Heart left ventricle (tissue), 13 donors: ENCODE data around the gene PSG1.
"Not testable (repeated sequence)": the region's sequence is repeated elsewhere in the genome, so short reads cannot be mapped to it uniquely, and the experiment has no call there.

Experiments
- POLR2A ChIP-seq, 2 donors: fragments of 450-650 bp; IDR thresholded peaks; one replicate each; pipeline ENCODE4 v1.6.1; 2017; ENCODE audit warnings: antibody characterized with exemption in 2 of 2, mild to moderate bottlenecking in 2 of 2, moderate library complexity in 2 of 2
- TF ChIP-seq, protein P1 (sequence below), 12 donors: fragments of 200-600 bp; sonication (generic) in 4 of 12; IDR thresholded peaks; one replicate each; pipeline versions ENCODE4 v1.5.0 to v1.8.0; 2018 to 2022; ENCODE audit warnings: antibody characterized with exemption in 12 of 12, mild to moderate bottlenecking in 5 of 12
- donor health status: ischemic (EF 13 %, LVEDD 7.1; RV severe dilation, severe dysfunction).
- donor health status: DM: no; HTN: yes; CAD: no.
- donor health status: DM: no; HTN: no; CAD: no.
- donor health status: ischemic (EF 25% LVEDD 6.9; RV normal size, moderate dysfunction).
- donor health status: ischemic (EF 25% LVEDD 5.7; RV mildly dilated, moderate dysfunction).
- donor health status: ischemic (EF 35%, LVEDD 5.7; RV mildly dilated, moderate dysfunction).
- donor health status: nonischemic (EF 11% LVEDD 7.7; RV severe dilation, severe dysfunction).
- donor health status: DM: yes; HTN: yes; CAD: no.
- donor health status: PGD.
- donor health status: ischemic (EF 29% LVEDD 5.4; RV normal size, mild dysfunction).
- donor health status: nonischemic (EF 23%, LVEDD 6.1; RV moderate dilation, normal function).

DNA sequence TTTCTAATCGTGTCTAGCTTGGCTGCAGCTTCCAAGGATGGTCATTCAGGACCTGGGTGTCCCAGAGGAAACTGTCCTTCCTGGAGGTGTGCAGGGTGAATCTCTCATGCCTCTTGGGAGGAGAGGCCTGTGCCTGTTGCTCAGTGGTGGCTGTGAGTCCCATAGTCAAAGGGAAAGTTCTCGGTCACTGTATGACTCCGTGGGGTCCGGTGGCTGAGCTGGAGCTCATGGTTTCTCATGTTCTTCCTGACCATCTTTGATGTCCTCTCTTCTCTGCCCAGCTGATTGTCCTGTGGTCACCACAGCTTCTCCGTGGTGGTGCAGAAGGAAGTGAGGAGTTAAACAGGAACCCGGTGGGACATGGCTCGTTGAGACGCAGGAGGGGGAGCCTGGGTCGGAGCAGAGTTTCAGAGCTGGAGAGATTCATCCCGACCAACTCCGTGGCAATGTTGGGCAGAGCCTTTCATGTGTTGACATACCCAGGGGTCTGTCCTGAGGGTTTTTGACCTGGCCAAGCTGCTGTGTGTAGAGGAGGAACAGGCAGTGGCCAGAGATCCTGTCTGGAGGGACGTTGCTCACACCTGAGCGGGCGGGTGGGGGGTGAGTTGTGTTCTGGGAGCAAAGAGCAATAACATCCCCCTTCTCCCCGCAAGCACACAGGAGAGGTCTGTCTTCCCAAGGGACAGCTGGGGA, 39.0 kb upstream of the PSG1 start:
- TF ChIP-seq, protein P1, sequence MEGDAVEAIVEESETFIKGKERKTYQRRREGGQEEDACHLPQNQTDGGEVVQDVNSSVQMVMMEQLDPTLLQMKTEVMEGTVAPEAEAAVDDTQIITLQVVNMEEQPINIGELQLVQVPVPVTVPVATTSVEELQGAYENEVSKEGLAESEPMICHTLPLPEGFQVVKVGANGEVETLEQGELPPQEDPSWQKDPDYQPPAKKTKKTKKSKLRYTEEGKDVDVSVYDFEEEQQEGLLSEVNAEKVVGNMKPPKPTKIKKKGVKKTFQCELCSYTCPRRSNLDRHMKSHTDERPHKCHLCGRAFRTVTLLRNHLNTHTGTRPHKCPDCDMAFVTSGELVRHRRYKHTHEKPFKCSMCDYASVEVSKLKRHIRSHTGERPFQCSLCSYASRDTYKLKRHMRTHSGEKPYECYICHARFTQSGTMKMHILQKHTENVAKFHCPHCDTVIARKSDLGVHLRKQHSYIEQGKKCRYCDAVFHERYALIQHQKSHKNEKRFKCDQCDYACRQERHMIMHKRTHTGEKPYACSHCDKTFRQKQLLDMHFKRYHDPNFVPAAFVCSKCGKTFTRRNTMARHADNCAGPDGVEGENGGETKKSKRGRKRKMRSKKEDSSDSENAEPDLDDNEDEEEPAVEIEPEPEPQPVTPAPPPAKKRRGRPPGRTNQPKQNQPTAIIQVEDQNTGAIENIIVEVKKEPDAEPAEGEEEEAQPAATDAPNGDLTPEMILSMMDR (IDR thresholded peaks at IDR 0.05): not testable (repeated sequence)
- not testable (repeated sequence) for TF ChIP-seq POLR2A (IDR thresholded peaks at IDR 0.05)
